ENCODE measurements around the gene CLMN. TPM values are rescaled to one million over a fixed set of nuclear protein-coding genes. Genes with fewer than 3 reads are reported as not detected.

The CLMN gene
- total RNA-seq, 4 donors from 2014 or later, result 3.3 to 14.1 (median 5.1) TPM

- no peaks in the 10 kb centered on the region for H3K27me3 ChIP-seq
- TF ChIP-seq POLR2A (IDR thresholded peaks at IDR 0.05) (no peak), CTCF (IDR thresholded peaks at IDR 0.05) (no peak)
- no peak overlapping the region for H3K27ac ChIP-seq
- WGBS, 2 donors, result 77 to 88% methylated on average over 9 to 10 of the region's 11 CpGs
- H3K9me3 ChIP-seq, result no peaks in the 10 kb centered on the region
- H3K4me1 ChIP-seq, result peaks cover 0 to 3% (median 0%) of the 10 kb centered on the region in 3 donors
- intact Hi-C loops (cut with DNase I), result no loop called here
- H3K36me3 ChIP-seq, result peaks cover 0 to 15% (median 0%) of the 10 kb centered on the region in 3 donors
- no peak for DNase-seq
- no peak overlapping the region for H3K4me3 ChIP-seq
Measured at GRCh38 chr14:95220663-95221231, 99.0 kb downstream of the CLMN start.

- peaks cover 0 to 15% (median 0%) of the 10 kb centered on the region in 3 donors for H3K36me3 ChIP-seq
- H3K27me3 ChIP-seq, result no peaks in the 10 kb centered on the region
Measured at GRCh38 chr14:95218472-95219193, 101.1 kb downstream of the CLMN start.

DNA sequence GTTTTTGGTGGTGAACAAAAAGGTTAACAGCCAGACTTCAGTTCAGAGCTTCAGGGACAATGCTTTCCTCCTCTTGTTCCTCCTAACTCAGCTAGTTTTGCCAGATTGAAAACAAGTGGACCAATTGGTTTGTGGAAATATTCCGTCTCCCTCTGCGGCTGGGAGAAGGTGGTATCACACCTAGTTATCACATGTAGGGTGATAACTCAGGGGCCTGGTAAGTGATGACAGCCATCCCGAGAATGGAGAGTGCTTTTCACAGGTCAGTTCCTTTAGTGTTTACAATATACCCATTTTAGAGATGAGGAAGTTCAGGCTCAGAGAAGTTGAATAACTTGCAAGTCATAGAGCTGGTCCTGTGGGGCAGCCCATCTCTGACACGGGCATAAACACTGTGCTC is 101.7 kb downstream of the CLMN start:
- intact Hi-C loops (cut with DNase I), result no loop called here
- H3K27me3 ChIP-seq, result no peaks in the 10 kb centered on the region
- no peak for DNase-seq
- WGBS, 2 donors, result 86 to 92% methylated on average over 4 of the region's 4 CpGs
- H3K4me1 ChIP-seq, result no peaks in the 10 kb centered on the region
- no peak overlapping the region for H3K4me3 ChIP-seq
- TF ChIP-seq POLR2A (IDR thresholded peaks at IDR 0.05) (no peak), CTCF (IDR thresholded peaks at IDR 0.05) (no peak)
- no peak overlapping the region for H3K27ac ChIP-seq
- H3K9me3 ChIP-seq, result no peaks in the 10 kb centered on the region
- peaks cover 0 to 15% (median 0%) of the 10 kb centered on the region in 3 donors for H3K36me3 ChIP-seq

More at GRCh38 chr14:95218472-95219193, 101.1 kb downstream of the CLMN start:
- no peak for DNase-seq
- H3K4me1 ChIP-seq, result peaks cover 0 to 3% (median 0%) of the 10 kb centered on the region in 3 donors
- H3K4me3 ChIP-seq, result no peak overlapping the region
- TF ChIP-seq CTCF (IDR thresholded peaks at IDR 0.05) (no peak), POLR2A (IDR thresholded peaks at IDR 0.05) (no peak)
- no peaks in the 10 kb centered on the region for H3K9me3 ChIP-seq
- H3K27ac ChIP-seq, result no peak overlapping the region
- WGBS, 2 donors, result 83 to 86% methylated on average over 8 of the region's 8 CpGs
- intact Hi-C loops (cut with DNase I), result no loop called here

- H3K27ac ChIP-seq, result no peak overlapping the region
- no peaks in the 10 kb centered on the region for H3K27me3 ChIP-seq
- H3K4me3 ChIP-seq, result no peak overlapping the region
- TF ChIP-seq CTCF (IDR thresholded peaks at IDR 0.05) (no peak), POLR2A (IDR thresholded peaks at IDR 0.05) (no peak)
- H3K4me1 ChIP-seq, result no peaks in the 10 kb centered on the region
- H3K9me3 ChIP-seq, result no peaks in the 10 kb centered on the region
- 73 to 88% methylated on average over 6 to 9 of the region's 10 CpGs for WGBS, 2 donors
- peaks cover 0 to 15% (median 0%) of the 10 kb centered on the region in 3 donors for H3K36me3 ChIP-seq
- intact Hi-C loops (cut with DNase I), result no loop called here
- DNase-seq, result no peak
Measured at GRCh38 chr14:95217391-95217900, 102.3 kb downstream of the CLMN start.

GRCh38 chr14:95216008-95216407 is 103.7 kb downstream of the CLMN start:
- TF ChIP-seq POLR2A (IDR thresholded peaks at IDR 0.05) (no peak), CTCF (IDR thresholded peaks at IDR 0.05) (no peak)
- no peak for DNase-seq
- H3K27ac ChIP-seq, result no peak overlapping the region
- WGBS, 2 donors, result 75 to 79% methylated on average over 5 to 8 of the region's 8 CpGs
- no peaks in the 10 kb centered on the region for H3K9me3 ChIP-seq
- H3K4me1 ChIP-seq, result no peaks in the 10 kb centered on the region
- peaks cover 0 to 8% (median 0%) of the 10 kb centered on the region in 3 donors for H3K36me3 ChIP-seq
- H3K4me3 ChIP-seq, result no peak overlapping the region
- no peaks in the 10 kb centered on the region for H3K27me3 ChIP-seq
- intact Hi-C loops (cut with DNase I), result no loop called here
